ENCODE results near the gene WWP2.

Gene WWP2

GRCh38 chr16:69927056-69927757, 165.1 kb downstream of the WWP2 start:
- DNase-seq (ENCODE audit: low spot score), result peak; percentile 63

- no peak for DNase-seq (ENCODE audit: low spot score)
These were observed 166.8 kb downstream of the WWP2 start for GRCh38 chr16:69928856-69929400.

- no peak for DNase-seq (ENCODE audit: low spot score)
These were observed 167.3 kb downstream of the WWP2 start for GRCh38 chr16:69929480-69929879.

GRCh38 chr16:69930117-69930776, 168.1 kb downstream of the WWP2 start:
- DNase-seq (ENCODE audit: low spot score), result peak; percentile 55

GRCh38 chr16:69931631-69932030, 169.5 kb downstream of the WWP2 start:
- DNase-seq (ENCODE audit: low spot score), result no peak

- peak; percentile 80 for DNase-seq (ENCODE audit: low spot score)
These were observed 170.1 kb downstream of the WWP2 start for GRCh38 chr16:69932228-69932627.

- no peak for DNase-seq (ENCODE audit: low spot score)
These were observed 170.7 kb downstream of the WWP2 start for GRCh38 chr16:69932691-69933392.

GRCh38 chr16:69934044-69934443, 171.9 kb downstream of the WWP2 start:
- no peak for DNase-seq (ENCODE audit: low spot score)

GRCh38 chr16:69934751-69935150, 172.6 kb downstream of the WWP2 start:
- no peak for DNase-seq (ENCODE audit: low spot score)

- no peak for DNase-seq (ENCODE audit: low spot score)
These were observed 173.2 kb downstream of the WWP2 start for GRCh38 chr16:69935278-69935711.

- no peak for DNase-seq (ENCODE audit: low spot score)
These were observed 173.6 kb downstream of the WWP2 start for GRCh38 chr16:69935740-69936139.

- DNase-seq (ENCODE audit: low spot score), result no peak
These were observed 174.1 kb downstream of the WWP2 start for GRCh38 chr16:69936252-69936651.

GRCh38 chr16:69936751-69937211, 174.6 kb downstream of the WWP2 start:
- DNase-seq (ENCODE audit: low spot score), result no peak

GRCh38 chr16:69937465-69937951, 175.4 kb downstream of the WWP2 start:
- peak; percentile 62 for DNase-seq (ENCODE audit: low spot score)

- no peak for DNase-seq (ENCODE audit: low spot score)
These were observed 177.1 kb downstream of the WWP2 start for GRCh38 chr16:69938981-69939820.

- DNase-seq (ENCODE audit: low spot score), result no peak
These were observed 177.9 kb downstream of the WWP2 start for GRCh38 chr16:69939821-69940585.

- no peak for DNase-seq (ENCODE audit: low spot score)
These were observed 178.5 kb downstream of the WWP2 start for GRCh38 chr16:69940676-69941075.

GRCh38 chr16:69941251-69942098, 179.3 kb downstream of the WWP2 start:
- no peak for DNase-seq (ENCODE audit: low spot score)

- no peak for DNase-seq (ENCODE audit: low spot score)
These were observed 180.0 kb downstream of the WWP2 start for GRCh38 chr16:69942099-69942491.

All from putamen (tissue), 1 donor.